GM20000 (cell line): ENCODE data around the gene PIP4K2A.
A peak's percentile ranks its signal among the peaks of the same experiment; 100 is the strongest.

Experiments used
- DNase-seq: peaks from one replicate; pipeline ENCODE4 v3.0.0; 2012; ENCODE audit warnings: low spot score
- CTCF ChIP-seq: IDR thresholded peaks from 2 replicates; pipeline ENCODE4 v1.5.1; 2012; ENCODE audit warnings: mild to moderate bottlenecking, control low read depth; ENCODE audit errors: extremely low read depth, missing control alignments

PIP4K2A gene

GRCh38 chr10:22630234-22631174 lies 83.9 kb downstream of the PIP4K2A start:
- no peak for TF ChIP-seq CTCF

GRCh38 chr10:22629852-22630233 lies 84.5 kb downstream of the PIP4K2A start:
- DNase-seq, result no peak
- TF ChIP-seq CTCF, result no peak

More at GRCh38 chr10:22630234-22631174, 83.9 kb downstream of the PIP4K2A start:
- peak; percentile 69 for DNase-seq

- DNase-seq, result no peak
- no peak for TF ChIP-seq CTCF
Observed at GRCh38 chr10:22629126-22629525, 85.3 kb downstream of the PIP4K2A start.

GRCh38 chr10:22628309-22628708 lies 86.1 kb downstream of the PIP4K2A start:
- TF ChIP-seq CTCF, result no peak
- DNase-seq, result no peak

- TF ChIP-seq CTCF, result no peak
- no peak for DNase-seq
Observed at GRCh38 chr10:22626784-22627183, 87.6 kb downstream of the PIP4K2A start.

GRCh38 chr10:22625516-22626290 lies 88.7 kb downstream of the PIP4K2A start:
- DNase-seq, result no peak
- no peak for TF ChIP-seq CTCF

- DNase-seq, result no peak
- no peak for TF ChIP-seq CTCF
Observed at GRCh38 chr10:22624287-22624738, 90.1 kb downstream of the PIP4K2A start.
